ENCODE data around the gene HELZ.

GRCh38 chr17:67285360-67285759 lies 40.4 kb upstream of the HELZ start:
- TF ChIP-seq ZNF274 (IDR thresholded peaks at IDR 0.05; ENCODE audit: low read length) = no peak
- no peak for TF ChIP-seq ZNF274 (tag by site-specific recombination; IDR thresholded peaks at IDR 0.05; ENCODE audit: borderline replicate concordance)
- TF ChIP-seq PRDM1 (tag by site-specific recombination; IDR thresholded peaks at IDR 0.05) = no peak
- TF ChIP-seq KLF10 (tag by site-specific recombination; IDR thresholded peaks at IDR 0.05) = no peak
- no peak for TF ChIP-seq ZNF24 (tag by site-specific recombination; IDR thresholded peaks at IDR 0.05)
- TF ChIP-seq ZNF776 (tag by site-specific recombination; IDR thresholded peaks at IDR 0.05; ENCODE audit: borderline replicate concordance) = no peak
- TF ChIP-seq, protein P1, sequence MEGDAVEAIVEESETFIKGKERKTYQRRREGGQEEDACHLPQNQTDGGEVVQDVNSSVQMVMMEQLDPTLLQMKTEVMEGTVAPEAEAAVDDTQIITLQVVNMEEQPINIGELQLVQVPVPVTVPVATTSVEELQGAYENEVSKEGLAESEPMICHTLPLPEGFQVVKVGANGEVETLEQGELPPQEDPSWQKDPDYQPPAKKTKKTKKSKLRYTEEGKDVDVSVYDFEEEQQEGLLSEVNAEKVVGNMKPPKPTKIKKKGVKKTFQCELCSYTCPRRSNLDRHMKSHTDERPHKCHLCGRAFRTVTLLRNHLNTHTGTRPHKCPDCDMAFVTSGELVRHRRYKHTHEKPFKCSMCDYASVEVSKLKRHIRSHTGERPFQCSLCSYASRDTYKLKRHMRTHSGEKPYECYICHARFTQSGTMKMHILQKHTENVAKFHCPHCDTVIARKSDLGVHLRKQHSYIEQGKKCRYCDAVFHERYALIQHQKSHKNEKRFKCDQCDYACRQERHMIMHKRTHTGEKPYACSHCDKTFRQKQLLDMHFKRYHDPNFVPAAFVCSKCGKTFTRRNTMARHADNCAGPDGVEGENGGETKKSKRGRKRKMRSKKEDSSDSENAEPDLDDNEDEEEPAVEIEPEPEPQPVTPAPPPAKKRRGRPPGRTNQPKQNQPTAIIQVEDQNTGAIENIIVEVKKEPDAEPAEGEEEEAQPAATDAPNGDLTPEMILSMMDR (tag by site-specific recombination; IDR thresholded peaks at IDR 0.05) = no peak
- TF ChIP-seq ZBTB1 (tag by site-specific recombination; IDR thresholded peaks at IDR 0.05) = no peak
- no peak for TF ChIP-seq ZNF629 (tag by site-specific recombination; IDR thresholded peaks at IDR 0.05)
- TF ChIP-seq, protein P2, sequence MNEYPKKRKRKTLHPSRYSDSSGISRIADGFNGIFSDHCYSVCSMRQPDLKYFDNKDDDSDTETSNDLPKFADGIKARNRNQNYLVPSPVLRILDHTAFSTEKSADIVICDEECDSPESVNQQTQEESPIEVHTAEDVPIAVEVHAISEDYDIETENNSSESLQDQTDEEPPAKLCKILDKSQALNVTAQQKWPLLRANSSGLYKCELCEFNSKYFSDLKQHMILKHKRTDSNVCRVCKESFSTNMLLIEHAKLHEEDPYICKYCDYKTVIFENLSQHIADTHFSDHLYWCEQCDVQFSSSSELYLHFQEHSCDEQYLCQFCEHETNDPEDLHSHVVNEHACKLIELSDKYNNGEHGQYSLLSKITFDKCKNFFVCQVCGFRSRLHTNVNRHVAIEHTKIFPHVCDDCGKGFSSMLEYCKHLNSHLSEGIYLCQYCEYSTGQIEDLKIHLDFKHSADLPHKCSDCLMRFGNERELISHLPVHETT (tag by site-specific recombination; IDR thresholded peaks at IDR 0.05) = no peak
